ENCODE data around the gene CXCL6.

The CXCL6 gene

GRCh38 chr4:73868206-73869129 is 32.0 kb downstream of the CXCL6 start:
- no peak for DNase-seq

DNA sequence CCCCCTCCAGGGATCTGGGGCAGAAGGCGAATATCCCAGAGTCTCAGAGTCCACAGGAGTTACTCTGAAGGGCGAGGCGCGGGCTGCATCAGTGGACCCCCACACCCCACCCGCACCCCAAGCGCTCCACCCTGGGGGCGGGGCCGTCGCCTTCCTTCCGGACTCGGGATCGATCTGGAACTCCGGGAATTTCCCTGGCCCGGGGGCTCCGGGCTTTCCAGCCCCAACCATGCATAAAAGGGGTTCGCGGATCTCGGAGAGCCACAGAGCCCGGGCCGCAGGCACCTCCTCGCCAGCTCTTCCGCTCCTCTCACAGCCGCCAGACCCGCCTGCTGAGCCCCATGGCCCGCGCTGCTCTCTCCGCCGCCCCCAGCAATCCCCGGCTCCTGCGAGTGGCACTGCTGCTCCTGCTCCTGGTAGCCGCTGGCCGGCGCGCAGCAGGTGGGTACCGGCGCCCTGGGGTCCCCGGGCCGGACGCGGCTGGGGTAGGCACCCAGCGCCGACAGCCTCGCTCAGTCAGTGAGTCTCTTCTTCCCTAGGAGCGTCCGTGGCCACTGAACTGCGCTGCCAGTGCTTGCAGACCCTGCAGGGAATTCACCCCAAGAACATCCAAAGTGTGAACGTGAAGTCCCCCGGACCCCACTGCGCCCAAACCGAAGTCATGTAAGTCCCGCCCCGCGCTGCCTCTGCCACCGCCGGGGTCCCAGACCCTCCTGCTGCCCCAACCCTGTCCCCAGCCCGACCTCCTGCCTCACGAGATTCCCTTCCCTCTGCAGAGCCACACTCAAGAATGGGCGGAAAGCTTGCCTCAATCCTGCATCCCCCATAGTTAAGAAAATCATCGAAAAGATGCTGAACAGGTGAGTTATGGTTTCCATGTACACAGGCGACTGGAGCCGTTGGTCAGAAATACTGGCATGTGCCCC is 32.9 kb downstream of the CXCL6 start, which contains the start of gene CXCL1:
TSS of gene CXCL1 (plus strand) at position 264 of the 926 bp plus-strand sequence. CDS start at position 342, 78 bp downstream.
- no peak for DNase-seq

DNA sequence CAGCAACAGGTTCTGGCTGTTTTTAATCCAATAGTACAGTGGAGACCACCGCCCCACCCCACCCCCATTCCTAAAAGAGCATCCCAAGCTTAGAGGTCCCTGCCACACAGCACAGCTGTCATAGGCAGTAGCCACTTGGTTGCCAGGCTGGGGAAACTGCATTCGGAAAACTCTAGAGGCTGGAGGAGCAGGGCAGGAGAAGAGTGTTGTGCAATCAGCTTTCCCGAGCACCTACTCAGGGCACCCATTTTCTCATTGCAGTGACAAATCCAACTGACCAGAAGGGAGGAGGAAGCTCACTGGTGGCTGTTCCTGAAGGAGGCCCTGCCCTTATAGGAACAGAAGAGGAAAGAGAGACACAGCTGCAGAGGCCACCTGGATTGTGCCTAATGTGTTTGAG is 33.8 kb downstream of the CXCL6 start:
- no peak for DNase-seq

- no peak for DNase-seq
Observed at GRCh38 chr4:73870768-73871167, 34.3 kb downstream of the CXCL6 start.

DNA sequence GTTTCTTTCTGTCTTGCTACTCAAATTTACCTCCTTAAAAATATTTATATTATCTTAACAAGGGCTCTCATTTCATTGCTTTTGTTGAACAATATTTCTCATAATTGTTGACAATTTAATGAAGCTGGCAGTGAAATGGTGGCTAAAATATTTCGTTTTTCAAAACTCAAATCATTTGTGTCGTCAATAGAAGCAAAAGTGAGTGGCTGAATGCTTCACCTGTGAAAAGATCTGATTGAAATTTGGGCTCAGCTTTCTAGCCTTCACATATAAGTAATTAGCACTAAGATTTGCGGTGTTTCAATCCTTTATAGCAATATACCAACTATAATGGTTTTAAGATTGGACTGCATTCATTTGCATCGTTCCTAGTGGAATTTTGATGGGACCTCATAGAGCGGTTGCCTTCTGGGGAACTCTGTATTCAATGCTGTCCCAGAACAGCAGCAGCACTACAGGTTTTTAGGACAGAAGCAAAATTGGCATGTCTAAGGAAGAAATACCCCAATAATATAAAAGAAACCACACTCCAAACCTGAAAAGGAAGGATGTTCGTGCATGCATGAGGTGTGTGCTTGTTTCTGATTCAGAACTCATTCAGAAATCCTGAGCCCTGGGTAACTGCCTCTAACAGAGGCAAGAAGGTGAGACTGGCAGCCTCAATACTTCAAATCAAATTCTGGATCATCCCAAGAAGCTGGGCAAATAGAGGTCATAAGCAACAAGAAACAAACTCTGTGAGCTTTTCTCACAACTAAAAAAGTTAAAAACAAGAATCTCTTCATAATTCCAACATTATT is 35.2 kb downstream of the CXCL6 start:
- no peak for DNase-seq

DNA sequence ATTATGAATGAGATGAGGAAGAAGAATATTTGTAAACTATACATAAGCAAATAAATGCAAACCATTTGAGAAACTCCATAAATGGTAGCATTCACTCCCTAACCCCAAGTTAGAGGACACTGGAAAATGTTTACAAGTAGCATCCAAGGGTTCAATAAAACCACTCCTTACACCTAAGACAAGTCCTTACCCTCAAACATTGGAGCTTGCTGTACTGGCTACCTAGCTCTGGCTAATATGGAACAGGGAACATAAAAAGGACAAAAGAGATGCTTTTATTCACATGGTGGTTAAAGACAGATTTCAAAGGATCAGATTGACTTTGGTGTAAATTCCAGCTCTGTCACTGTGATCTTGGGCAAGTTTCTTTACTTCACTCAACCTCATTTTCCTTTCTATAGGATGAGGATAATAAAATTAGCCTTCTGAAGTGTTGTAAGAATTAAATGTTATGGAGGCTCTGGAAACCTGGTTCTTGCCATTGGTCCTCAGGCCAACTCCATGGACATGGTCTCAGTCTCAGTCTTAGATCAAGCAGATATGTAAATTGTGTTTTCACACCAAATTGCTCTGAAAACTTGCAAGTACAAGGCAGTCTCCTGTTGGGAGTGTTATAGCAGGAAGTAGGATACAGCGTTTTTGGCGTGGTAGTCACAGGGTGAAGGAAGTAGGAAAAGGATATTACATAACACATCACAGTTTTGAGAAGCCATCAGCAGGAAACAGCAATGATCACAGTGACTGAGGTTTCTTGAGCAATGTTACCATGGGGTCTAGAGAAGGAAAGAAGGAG is 36.0 kb downstream of the CXCL6 start:
- DNase-seq = no peak

DNA sequence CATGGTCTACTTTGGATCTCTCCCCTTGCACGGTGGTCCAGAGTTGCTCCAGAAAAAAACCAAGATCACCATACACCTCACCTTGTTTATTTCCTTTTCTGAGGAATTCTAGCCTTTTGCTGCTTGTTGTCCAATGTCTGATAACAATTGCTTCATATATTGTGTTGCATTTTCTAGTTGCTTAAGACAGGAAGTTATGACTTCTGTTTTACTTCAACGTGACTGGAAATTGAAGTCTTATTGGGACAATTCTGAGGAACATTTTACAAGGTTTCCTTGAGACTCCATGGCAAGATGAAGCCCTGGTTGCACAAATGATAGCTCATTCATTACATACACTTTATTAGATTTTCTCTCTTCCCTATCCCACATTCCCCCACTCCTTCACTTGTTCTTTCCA is 37.9 kb downstream of the CXCL6 start:
- DNase-seq = no peak

GRCh38 chr4:73875401-73875800 is 38.9 kb downstream of the CXCL6 start:
- no peak for DNase-seq

DNA sequence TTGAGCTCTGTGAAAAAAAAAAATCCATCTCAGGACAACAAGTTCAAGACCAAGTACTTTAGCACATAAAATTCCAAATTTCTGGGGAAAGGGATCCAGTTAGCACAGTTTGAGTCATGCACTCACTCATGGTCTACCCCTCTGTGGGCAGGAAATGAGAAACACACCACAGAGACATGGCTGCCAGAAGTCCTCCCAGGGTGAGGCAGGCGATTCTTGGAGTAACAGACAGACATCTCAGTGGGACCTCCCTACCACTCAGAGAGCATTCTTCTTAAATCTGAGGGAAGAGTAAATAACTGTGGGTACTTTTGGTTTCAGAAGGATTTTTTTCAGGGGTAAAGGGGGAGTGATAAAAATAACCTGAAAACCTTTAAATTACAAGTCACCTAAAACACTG is 46.8 kb downstream of the CXCL6 start:
- no peak for DNase-seq

DNA sequence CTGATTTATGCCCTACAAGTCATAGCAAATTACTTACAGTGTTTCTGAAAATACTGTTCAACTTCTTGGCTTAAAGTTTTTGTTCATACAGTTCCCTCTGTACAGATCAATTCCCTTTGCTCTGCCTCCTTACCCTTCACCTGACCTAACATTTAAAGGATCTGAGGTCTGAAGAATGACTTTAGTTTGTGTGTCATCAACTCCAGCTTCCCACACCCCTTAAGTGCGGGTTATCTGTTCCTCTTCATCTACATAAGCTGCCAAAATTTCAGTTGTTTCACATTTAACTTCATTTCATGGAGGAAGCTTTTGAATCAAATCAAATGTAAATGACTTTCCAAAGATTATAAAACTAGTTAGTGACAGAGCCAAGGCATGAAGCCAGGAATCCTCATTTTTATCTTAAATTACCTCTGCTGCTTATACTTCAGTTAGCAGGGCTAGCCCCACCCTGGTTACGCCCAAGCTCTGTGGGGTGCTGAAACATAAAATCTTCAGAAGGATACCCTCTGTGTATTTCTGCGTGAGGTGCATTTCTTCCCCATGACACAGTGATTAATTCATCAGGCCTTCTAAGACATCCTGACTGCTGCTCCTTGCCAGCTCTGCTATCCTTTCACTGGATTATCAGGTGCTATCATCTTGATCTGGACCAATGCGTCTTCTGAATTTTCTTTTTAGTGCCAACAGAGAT is 49.2 kb downstream of the CXCL6 start:
- DNase-seq = no peak

Data from effector CD8-positive, alpha-beta T cell (primary cell).